ACC112 (cell line): ENCODE results near the gene ATP6V0E1.
A peak's percentile ranks its signal among the peaks of the same experiment; 100 is the strongest.

Source experiments
- H2AFZ ChIP-seq: fragments of 200-600 bp; sonication (generic); one replicate; pipeline ENCODE4 v1.6.0; 2017; ENCODE audit warnings: antibody characterized with exemption, low read length; ENCODE audit not compliant: unreplicated experiment
- H3K27ac ChIP-seq: fragments of 200-600 bp; sonication (generic); 2 replicates; pipeline ENCODE4 v1.5.1; 2014; ENCODE audit warnings: low read depth, mild to moderate bottlenecking, antibody characterized with exemption, low read length, moderate library complexity
- H3K27me3 ChIP-seq: fragments of 200-600 bp; sonication (generic); 2 replicates; pipeline ENCODE4 v1.6.1; 2014; ENCODE audit warnings: mild to moderate bottlenecking, antibody characterized with exemption, low read length, moderate library complexity, mixed read lengths; ENCODE audit not compliant: insufficient read depth
- H3K36me3 ChIP-seq: fragments of 200-600 bp; sonication (generic); 2 replicates; pipeline ENCODE4 v1.6.1; 2016; ENCODE audit warnings: mild to moderate bottlenecking, antibody characterized with exemption, low read length, moderate library complexity, mixed read lengths; ENCODE audit not compliant: insufficient read depth
- H3K4me1 ChIP-seq: fragments of 200-600 bp; sonication (generic); one replicate; pipeline ENCODE4 v1.6.1; 2016; ENCODE audit warnings: low read length, mixed read lengths; ENCODE audit not compliant: insufficient read depth, unreplicated experiment, control insufficient read depth
- H3K4me3 ChIP-seq: fragments of 200-600 bp; sonication (generic); 2 replicates; pipeline ENCODE4 v1.5.1; 2014; ENCODE audit warnings: mild to moderate bottlenecking, low read depth, low read length
- H3K79me2 ChIP-seq: fragments of 200-600 bp; sonication (generic); one replicate; pipeline ENCODE4 v1.6.0; 2016; ENCODE audit warnings: low read length; ENCODE audit not compliant: control insufficient read depth, unreplicated experiment, insufficient read depth

The ATP6V0E1 gene

GRCh38 chr5:172956936-172957335, 26.6 kb upstream of the ATP6V0E1 start:
- Histone ChIP-seq H3K27me3 (no peaks in the 10 kb centered on the region), H3K36me3 (no peaks in the 10 kb centered on the region), H3K4me3 (no peak overlapping the region), H2AFZ (no peak overlapping the region), H3K79me2 (peaks cover 19% of the 10 kb centered on the region), H3K4me1 (peaks cover 46% of the 10 kb centered on the region), H3K27ac (peak overlapping the region; percentile 67)

GRCh38 chr5:172957458-172957857, 26.1 kb upstream of the ATP6V0E1 start:
- Histone ChIP-seq H3K27ac (peak overlapping the region; percentile 67), H3K79me2 (peaks cover 21% of the 10 kb centered on the region)

DNA sequence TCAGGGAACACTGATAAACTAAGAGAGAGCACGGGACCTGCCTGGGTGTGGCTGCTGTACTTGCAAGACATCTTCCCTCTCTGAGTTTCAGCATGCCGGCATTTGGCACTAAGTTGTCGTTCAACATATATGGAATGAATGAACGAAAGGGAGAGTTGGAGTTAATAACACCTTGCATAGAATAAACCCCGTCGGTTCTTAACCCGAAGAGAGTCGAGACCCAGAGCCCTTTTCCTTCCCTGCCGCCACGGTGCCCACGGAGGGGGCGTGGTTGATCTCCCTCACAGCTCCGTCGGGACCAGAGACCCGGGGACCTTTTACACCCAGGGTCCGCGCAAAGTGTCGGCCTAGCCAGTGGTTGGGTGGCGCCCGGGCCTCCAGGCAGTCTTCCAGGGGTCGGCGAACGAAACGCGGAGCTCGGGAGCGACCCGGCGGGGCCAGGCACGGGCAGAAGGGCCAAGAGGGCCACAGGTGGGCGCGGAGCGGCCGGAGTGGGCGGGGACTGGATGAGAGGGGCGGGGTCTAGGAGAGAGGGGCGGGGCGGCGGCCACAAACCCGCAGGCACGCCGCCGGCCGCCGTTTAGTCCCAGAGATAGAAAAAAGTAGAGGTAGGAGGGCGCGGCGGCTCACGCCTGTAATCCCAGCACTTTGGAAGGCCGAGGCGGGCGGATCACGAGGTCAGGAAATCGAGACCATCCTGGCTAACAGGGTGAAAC, 25.1 kb upstream of the ATP6V0E1 start:
- Histone ChIP-seq H2AFZ (peak overlapping the region; percentile 90), H3K27ac (peak overlapping the region; percentile 74), H3K79me2 (peaks cover 21% of the 10 kb centered on the region)

More at GRCh38 chr5:172957458-172957857, 26.1 kb upstream of the ATP6V0E1 start:
- Histone ChIP-seq H3K4me1 (peaks cover 42% of the 10 kb centered on the region), H3K27me3 (no peaks in the 10 kb centered on the region), H3K36me3 (no peaks in the 10 kb centered on the region), H2AFZ (no peak overlapping the region), H3K4me3 (no peak overlapping the region)

DNA sequence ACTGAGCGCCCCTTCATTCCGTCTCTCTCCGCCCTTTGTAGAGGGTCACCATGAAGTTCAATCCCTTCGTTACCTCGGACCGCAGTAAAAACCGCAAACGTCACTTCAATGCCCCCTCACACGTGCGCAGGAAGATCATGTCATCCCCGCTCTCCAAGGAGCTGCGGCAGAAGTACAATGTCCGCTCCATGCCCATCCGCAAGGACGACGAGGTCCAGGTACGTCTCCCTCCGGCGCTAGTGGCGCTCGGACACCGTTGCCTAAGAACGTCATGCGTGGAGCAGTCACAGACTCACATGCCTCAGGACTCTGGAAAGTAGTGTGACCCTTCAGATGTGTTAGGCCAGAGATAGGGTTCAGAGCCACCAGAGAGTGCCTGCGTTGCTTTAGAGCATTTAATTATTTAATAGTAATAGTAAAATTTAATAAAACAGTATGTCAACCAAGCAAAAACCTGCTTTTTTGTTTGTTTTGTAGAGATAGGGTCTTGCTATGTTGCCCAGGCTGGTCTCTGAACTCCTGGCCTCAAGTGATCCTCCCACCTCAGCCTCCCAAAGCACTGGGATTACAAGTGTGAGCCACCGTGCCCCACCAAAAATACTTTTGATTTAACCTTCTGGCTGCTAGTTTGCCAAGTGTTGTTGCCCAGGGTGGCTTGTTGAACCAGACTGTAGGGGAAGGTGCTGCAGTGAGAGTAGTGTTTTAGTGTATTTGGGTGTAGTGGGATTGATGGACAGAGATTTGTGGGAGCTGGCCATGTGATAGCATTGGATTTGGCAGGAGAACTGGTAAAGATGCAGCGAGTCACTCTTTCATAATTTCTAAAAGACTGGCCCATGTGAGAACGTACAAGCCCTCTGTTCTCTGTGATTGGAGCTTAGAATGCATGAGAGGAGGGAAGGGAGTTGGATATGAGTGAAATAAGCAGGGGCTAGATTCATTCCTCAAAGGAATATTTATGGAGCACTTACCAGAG, 23.5 kb upstream of the ATP6V0E1 start:
- Histone ChIP-seq H3K36me3 (no peaks in the 10 kb centered on the region), H3K27ac (peak overlapping the region; percentile 74), H3K27me3 (no peaks in the 10 kb centered on the region), H3K4me1 (peaks cover 22% of the 10 kb centered on the region), H3K79me2 (peaks cover 21% of the 10 kb centered on the region), H2AFZ (peak overlapping the region; percentile 3), H3K4me3 (peak overlapping the region; percentile 86)

More for the DNA sequence above, 25.1 kb upstream of the ATP6V0E1 start:
- Histone ChIP-seq H3K36me3 (no peaks in the 10 kb centered on the region), H3K27me3 (no peaks in the 10 kb centered on the region), H3K4me1 (peaks cover 36% of the 10 kb centered on the region), H3K4me3 (peak overlapping the region; percentile 86)

DNA sequence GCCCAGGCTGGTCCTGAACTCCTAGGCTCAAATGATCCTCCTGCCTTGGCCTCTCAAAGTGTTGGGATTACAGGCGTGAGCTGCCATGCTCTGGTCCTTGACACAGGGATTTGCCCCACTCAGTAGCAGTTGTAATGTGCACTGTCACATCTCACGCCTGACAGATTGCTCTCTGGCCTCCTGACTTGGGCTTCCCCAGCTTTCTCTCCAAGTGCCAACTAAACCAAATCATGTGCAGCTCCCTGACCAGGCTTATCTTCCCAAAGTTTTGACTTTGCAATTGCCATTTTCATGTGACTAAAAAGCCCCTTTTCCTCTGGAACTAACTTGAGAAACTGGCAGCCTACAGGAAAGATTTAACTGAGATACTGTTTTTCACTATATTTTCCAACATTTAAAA, 13.7 kb upstream of the ATP6V0E1 start:
- H2AFZ ChIP-seq: no peak overlapping the region
- H3K4me1 ChIP-seq: no peaks in the 10 kb centered on the region
- H3K79me2 ChIP-seq: peaks cover 4% of the 10 kb centered on the region
- H3K27me3 ChIP-seq: no peaks in the 10 kb centered on the region
- no peak overlapping the region for H3K27ac ChIP-seq
- no peaks in the 10 kb centered on the region; the same call in 1 of the 2 replicates for H3K36me3 ChIP-seq
- no peak overlapping the region for H3K4me3 ChIP-seq

GRCh38 chr5:172971482-172971881, 12.1 kb upstream of the ATP6V0E1 start:
- H3K4me1 ChIP-seq: no peaks in the 10 kb centered on the region

DNA sequence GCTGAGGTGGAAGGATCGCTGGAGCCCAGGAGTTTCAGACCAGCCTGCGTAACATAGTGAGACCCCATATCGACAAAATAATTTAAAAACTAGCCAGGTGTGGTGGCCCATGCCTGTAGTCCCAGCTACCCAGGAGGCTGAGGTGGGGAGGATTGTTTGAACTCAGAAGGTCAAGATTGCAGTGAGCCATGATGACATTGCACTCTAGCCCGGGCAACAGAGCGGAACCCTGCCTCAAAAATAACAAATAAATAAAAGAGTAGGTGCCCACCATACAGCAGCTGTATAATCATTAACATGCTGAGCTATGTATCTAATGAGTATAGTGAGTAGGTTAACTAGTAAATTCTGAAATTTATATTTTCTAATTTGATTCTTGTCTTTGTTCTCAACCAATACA, 11.0 kb upstream of the ATP6V0E1 start:
- no peaks in the 10 kb centered on the region for H3K27me3 ChIP-seq
- no peaks in the 10 kb centered on the region for H3K4me1 ChIP-seq
- no peaks in the 10 kb centered on the region; the same call in 1 of the 2 replicates for H3K36me3 ChIP-seq
- no peak overlapping the region for H2AFZ ChIP-seq
- H3K4me3 ChIP-seq: no peak overlapping the region
- no peak overlapping the region for H3K27ac ChIP-seq
- H3K79me2 ChIP-seq: no peaks in the 10 kb centered on the region

More at GRCh38 chr5:172971482-172971881, 12.1 kb upstream of the ATP6V0E1 start:
- no peak overlapping the region for H2AFZ ChIP-seq
- H3K27ac ChIP-seq: no peak overlapping the region
- H3K4me3 ChIP-seq: no peak overlapping the region
- H3K36me3 ChIP-seq: no peaks in the 10 kb centered on the region; the same call in 1 of the 2 replicates
- H3K27me3 ChIP-seq: no peaks in the 10 kb centered on the region
- H3K79me2 ChIP-seq: no peaks in the 10 kb centered on the region

DNA sequence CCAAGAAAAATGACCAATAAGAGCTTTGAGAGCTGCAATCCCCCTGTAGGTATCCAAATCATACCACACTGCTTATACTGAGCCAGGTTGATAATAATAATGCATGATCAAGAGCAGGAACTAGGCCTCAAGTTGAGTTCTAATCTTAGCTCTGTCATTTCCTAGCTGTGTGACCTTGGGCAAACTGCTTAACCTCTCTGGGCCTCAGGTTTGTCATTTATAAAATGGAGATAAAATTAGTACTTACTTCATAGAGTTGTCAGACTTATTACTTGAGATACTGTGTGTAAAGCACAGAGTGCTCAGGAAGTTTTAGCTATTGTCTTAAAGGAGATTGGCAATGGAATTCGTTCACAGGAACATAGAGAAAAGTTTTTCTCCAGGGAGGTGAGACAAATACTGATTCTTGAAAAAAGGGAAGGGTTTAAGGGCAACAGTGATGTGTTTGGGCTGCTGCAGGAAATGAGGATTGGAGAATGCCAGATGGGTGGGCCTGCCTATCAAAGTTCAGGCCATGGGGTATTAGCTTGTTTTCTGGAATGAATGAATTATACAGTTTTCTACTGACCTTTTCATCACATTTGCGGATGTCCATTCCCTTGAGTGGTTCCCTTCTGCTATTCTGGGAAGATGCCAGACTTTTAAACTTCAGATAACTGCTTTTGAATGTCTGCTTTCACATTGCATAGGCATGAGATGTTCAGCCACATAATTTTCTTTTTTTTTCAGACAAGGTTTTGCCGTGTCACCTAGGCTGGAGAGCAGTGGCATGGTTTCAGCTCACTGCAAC, 10.2 kb upstream of the ATP6V0E1 start:
- no peaks in the 10 kb centered on the region for H3K36me3 ChIP-seq
- H3K27ac ChIP-seq: no peak overlapping the region
- H2AFZ ChIP-seq: no peak overlapping the region
- H3K27me3 ChIP-seq: no peaks in the 10 kb centered on the region
- no peaks in the 10 kb centered on the region for H3K79me2 ChIP-seq
- no peaks in the 10 kb centered on the region for H3K4me1 ChIP-seq
- H3K4me3 ChIP-seq: no peak overlapping the region

GRCh38 chr5:172973931-172974330, 9.6 kb upstream of the ATP6V0E1 start:
- Histone ChIP-seq H3K27me3 (no peaks in the 10 kb centered on the region), H3K27ac (no peak overlapping the region), H3K4me1 (no peaks in the 10 kb centered on the region), H3K36me3 (no peaks in the 10 kb centered on the region), H3K79me2 (no peaks in the 10 kb centered on the region), H2AFZ (no peak overlapping the region), H3K4me3 (no peak overlapping the region)

DNA sequence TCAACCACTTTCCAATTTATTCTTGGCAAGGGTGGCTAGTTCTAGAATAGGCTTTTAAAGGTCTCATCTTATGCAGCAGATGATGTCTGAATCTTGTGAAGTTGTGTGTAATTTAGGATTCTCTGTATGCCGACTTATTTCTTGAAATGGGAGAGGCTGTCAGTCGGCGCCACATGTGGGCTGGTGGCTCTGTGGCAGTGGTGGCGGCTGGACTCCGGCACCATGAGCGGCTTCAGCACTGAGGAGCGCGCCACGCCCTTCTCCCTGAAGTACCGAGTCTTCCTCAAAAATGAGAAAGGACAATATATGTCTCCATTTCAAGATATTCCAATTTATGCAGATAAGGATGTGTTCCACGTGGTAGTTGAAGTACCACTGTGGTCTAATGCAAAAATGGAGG, 8.3 kb upstream of the ATP6V0E1 start:
- H3K79me2 ChIP-seq: no peaks in the 10 kb centered on the region
- no peaks in the 10 kb centered on the region for H3K4me1 ChIP-seq
- no peak overlapping the region for H2AFZ ChIP-seq
- no peak overlapping the region for H3K27ac ChIP-seq
- no peaks in the 10 kb centered on the region for H3K27me3 ChIP-seq
- no peaks in the 10 kb centered on the region for H3K36me3 ChIP-seq
- H3K4me3 ChIP-seq: no peak overlapping the region
